Caco-2 (cell line): ENCODE measurements around the gene FAM180A. TPM values are rescaled to one million over a fixed set of nuclear protein-coding genes. Genes with fewer than 3 reads are reported as not detected.

Source experiments
- BruUV-seq: library from RNA; stranded (reverse); fragments of 400-500 nt; replicated peaks from 2 replicates; lab custom pipeline; 2021; lab: Mats Ljungman, UMichigan
- CTCF ChIA-PET: fragments of 300-600 bp; sonication (Branson Sonifier 250); formaldehyde crosslinking; loops from one replicate; lab custom pipeline; 2022; ENCODE audit warnings: antibody characterized with exemption; lab: Charles Lee
- POLR2A ChIA-PET: fragments of 300-600 bp; sonication (Branson Sonifier 250); formaldehyde crosslinking; loops from one replicate; lab custom pipeline; 2022; ENCODE audit warnings: antibody characterized with exemption; lab: Charles Lee
- DNase-seq, 2 experiments: peaks; one replicate each; pipeline versions ENCODE4 v3.0.0 to v3.0.0-alpha.2; 2020 to 2022
- H3K27me3 ChIP-seq: replicated peaks from 2 replicates; pipeline ENCODE4 v1.6.0; 2011; ENCODE audit warnings: low read length; ENCODE audit not compliant: control insufficient read depth, insufficient read depth
- H3K36me3 ChIP-seq: 2 replicates; pipeline ENCODE4 v1.5.1; 2011; ENCODE audit warnings: low read length; ENCODE audit not compliant: control insufficient read depth, insufficient read depth
- H3K4me1 ChIP-seq: fragments of 250-450 bp; sonication (Bioruptor Pico); 2 replicates; pipeline ENCODE4 v1.5.1; 2020; ENCODE audit warnings: mild to moderate bottlenecking
- H3K4me3 ChIP-seq: 2 replicates; pipeline ENCODE4 v1.5.1; 2011; ENCODE audit warnings: low read depth, mild to moderate bottlenecking, control low read depth, low read length
- H3K9me3 ChIP-seq: fragments of 250-450 bp; sonication (Bioruptor Pico); 2 replicates; pipeline ENCODE4 v1.5.1; 2020; ENCODE audit warnings: mild to moderate bottlenecking, moderate library complexity
- H3K27ac Mint-ChIP-seq: one replicate; pipeline ENCODE4 v1.8.0; 2022; ENCODE audit warnings: mixed read lengths; ENCODE audit not compliant: unreplicated experiment
- H3K27me3 Mint-ChIP-seq: one replicate; pipeline ENCODE4 v1.8.0; 2022; ENCODE audit warnings: mixed read lengths; ENCODE audit not compliant: insufficient read depth, unreplicated experiment
- H3K36me3 Mint-ChIP-seq: one replicate; pipeline ENCODE4 v1.8.0; 2022; ENCODE audit warnings: mild to moderate bottlenecking, mixed read lengths; ENCODE audit not compliant: insufficient read depth, unreplicated experiment
- H3K4me1 Mint-ChIP-seq: one replicate; pipeline ENCODE4 v1.8.0; 2022; ENCODE audit warnings: low read depth, mixed read lengths; ENCODE audit not compliant: unreplicated experiment
- H3K4me3 Mint-ChIP-seq: one replicate; pipeline ENCODE4 v1.8.0; 2022; ENCODE audit warnings: mild to moderate bottlenecking, moderate library complexity, mixed read lengths; ENCODE audit not compliant: unreplicated experiment
- H3K9me3 Mint-ChIP-seq: one replicate; pipeline ENCODE4 v1.8.0; 2022; ENCODE audit warnings: mixed read lengths; ENCODE audit not compliant: unreplicated experiment
- intact Hi-C: fragments of 100-400 bp; cut with micrococcal nuclease; formaldehyde crosslinking; loops from one replicate; pipeline ENCODE4 v1.10.0; 2022; ENCODE audit not compliant: unreplicated experiment
- total RNA-seq: library from RNA; stranded (reverse); gene quantifications from 2 replicates; pipeline ENCODE4 v1.2.3, GENCODE V29; 2022
- TF ChIP-seq, protein P1 (sequence below), 2 experiments: fragments of 200-600 bp in 1 of 2; IDR thresholded peaks; 1 replicate in 1 of 2; 2 replicates in 1 of 2; pipeline versions ENCODE4 v1.5.1 to v1.8.0; 2011 to 2022; ENCODE audit warnings: antibody characterized with exemption in 1 of 2, control low read depth in 1 of 2, inconsistent platforms in 1 of 2, low read depth in 1 of 2, low read length in 1 of 2, mild to moderate bottlenecking in 1 of 2, moderate library complexity in 1 of 2; ENCODE audit not compliant: insufficient read depth in 1 of 2, severe bottlenecking in 1 of 2, unreplicated experiment in 1 of 2

Gene FAM180A
- total RNA-seq, 1 experiment from 2014 or later: not detected

DNA sequence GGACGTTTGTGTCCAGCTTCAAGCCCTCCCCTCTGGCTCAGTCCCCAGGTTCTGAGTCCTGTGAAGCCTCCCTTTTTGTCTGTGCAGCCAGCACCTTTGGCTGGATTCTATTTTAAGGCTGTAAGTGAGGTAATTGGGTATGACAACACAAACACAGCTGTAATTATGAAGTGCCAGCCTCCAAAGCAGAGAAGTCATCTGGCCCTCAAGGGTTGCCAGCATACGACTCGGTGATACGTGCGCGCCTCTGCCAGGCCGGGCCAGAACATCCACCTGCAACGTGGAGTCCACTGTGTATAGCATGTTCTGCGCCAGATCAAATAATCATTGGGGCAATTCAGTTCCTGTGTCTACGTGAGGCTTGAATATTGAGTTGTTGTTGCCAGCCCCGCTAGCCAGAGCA lies 6.7 kb upstream of the FAM180A start:
- H3K36me3 Mint-ChIP-seq: no peaks in the 10 kb centered on the region

DNA sequence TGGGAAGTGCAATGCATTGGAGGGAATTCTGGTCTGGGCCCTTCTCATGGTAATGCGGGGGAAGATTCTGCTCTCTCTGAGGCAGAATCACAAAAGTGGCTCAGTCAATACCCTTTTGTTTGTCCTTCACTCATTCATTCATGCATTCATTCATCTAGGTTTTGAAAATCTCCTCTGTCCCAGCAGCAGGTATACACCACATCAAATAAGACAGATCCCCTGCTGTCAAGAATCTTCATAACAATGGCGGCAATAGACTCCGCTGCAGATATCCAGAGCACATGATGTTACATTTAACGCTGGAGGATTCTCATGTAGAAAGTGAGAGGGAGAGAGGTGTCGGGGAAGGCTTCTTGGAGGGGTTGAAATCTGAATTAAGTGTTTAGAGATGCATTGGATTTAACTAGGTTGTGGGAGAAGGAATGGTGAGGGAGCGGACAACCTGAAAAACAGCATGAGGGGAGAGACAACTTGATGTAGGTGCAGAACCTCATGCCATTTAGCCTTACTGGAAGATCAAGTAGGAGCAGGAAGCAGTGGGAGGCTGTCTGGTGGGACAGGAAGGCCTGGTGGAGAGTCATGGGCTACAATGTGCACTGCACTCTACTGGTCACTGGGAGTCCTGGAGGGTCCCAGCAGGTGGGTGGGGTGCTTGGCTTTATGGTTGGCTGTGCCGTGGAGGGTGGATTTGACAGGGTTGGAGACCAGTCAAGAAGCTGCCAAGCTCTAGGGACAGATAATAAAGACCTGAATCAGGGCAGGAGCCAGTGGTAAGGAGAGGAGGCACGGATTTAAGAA lies 5.2 kb upstream of the FAM180A start:
- ChIA-PET POLR2A (no interaction called here), CTCF (no interaction called here)
- no peaks in the 10 kb centered on the region for H3K9me3 ChIP-seq
- no peaks in the 10 kb centered on the region for H3K9me3 Mint-ChIP-seq
- H3K27me3 Mint-ChIP-seq: no peaks in the 10 kb centered on the region
- H3K4me3 ChIP-seq: no peak overlapping the region
- no peaks in the 10 kb centered on the region for H3K36me3 ChIP-seq
- intact Hi-C loops: no loop called here
- H3K4me1 ChIP-seq: peaks cover 3% of the 10 kb centered on the region
- TF ChIP-seq, protein P1, sequence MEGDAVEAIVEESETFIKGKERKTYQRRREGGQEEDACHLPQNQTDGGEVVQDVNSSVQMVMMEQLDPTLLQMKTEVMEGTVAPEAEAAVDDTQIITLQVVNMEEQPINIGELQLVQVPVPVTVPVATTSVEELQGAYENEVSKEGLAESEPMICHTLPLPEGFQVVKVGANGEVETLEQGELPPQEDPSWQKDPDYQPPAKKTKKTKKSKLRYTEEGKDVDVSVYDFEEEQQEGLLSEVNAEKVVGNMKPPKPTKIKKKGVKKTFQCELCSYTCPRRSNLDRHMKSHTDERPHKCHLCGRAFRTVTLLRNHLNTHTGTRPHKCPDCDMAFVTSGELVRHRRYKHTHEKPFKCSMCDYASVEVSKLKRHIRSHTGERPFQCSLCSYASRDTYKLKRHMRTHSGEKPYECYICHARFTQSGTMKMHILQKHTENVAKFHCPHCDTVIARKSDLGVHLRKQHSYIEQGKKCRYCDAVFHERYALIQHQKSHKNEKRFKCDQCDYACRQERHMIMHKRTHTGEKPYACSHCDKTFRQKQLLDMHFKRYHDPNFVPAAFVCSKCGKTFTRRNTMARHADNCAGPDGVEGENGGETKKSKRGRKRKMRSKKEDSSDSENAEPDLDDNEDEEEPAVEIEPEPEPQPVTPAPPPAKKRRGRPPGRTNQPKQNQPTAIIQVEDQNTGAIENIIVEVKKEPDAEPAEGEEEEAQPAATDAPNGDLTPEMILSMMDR (IDR thresholded peaks at IDR 0.05; ENCODE audit: insufficient read depth in 1 of 2, low read depth in 1 of 2, low read length in 1 of 2, severe bottlenecking in 1 of 2, unreplicated experiment in 1 of 2): no peak
- no TSS peak for BruUV-seq
- peaks cover 3% of the 10 kb centered on the region for H3K4me1 Mint-ChIP-seq
- H3K27ac Mint-ChIP-seq: no peak overlapping the region
- H3K27me3 ChIP-seq: no peaks in the 10 kb centered on the region
- no peaks in the 10 kb centered on the region for H3K36me3 Mint-ChIP-seq
- H3K4me3 Mint-ChIP-seq: no peak overlapping the region
- DNase-seq: no peak

More for the DNA sequence above, 6.7 kb upstream of the FAM180A start:
- Mint-ChIP-seq H3K27ac (no peak overlapping the region), H3K9me3 (no peaks in the 10 kb centered on the region), H3K4me3 (no peak overlapping the region), H3K27me3 (no peaks in the 10 kb centered on the region), H3K4me1 (peaks cover 11% of the 10 kb centered on the region)
- TF ChIP-seq, protein P1 (IDR thresholded peaks at IDR 0.05; ENCODE audit: insufficient read depth in 1 of 2, low read depth in 1 of 2, low read length in 1 of 2, severe bottlenecking in 1 of 2, unreplicated experiment in 1 of 2): no peak
- ChIA-PET POLR2A (no interaction called here), CTCF (no interaction called here)
- peaks cover 18% of the 10 kb centered on the region for H3K4me1 ChIP-seq
- intact Hi-C loops: no loop called here
- BruUV-seq: no TSS peak
- no peaks in the 10 kb centered on the region for H3K9me3 ChIP-seq
- H3K27me3 ChIP-seq: no peaks in the 10 kb centered on the region
- H3K4me3 ChIP-seq: no peak overlapping the region
- no peaks in the 10 kb centered on the region for H3K36me3 ChIP-seq
- no peak for DNase-seq

DNA sequence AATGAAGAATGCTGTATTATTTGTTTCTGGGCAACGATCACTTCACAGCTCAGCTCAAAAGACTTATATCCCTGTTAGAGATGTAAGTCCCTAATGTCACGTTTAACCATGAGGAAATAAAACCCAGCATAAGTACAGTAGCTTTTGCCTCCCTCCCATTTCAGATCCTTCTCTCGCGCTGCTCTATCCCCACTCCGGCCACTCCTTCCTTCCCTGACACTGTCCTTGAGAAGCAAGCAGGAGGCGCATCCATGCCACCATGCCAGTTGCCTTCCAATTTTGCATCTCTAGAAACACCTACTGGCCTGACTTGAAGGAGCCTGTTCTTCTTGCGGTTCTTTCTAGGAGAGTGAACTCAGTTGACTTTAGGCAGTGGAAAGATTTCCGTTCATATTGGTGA lies 1.2 kb downstream of the FAM180A start:
- ChIA-PET POLR2A (no interaction called here), CTCF (no interaction called here)
- Mint-ChIP-seq H3K9me3 (no peaks in the 10 kb centered on the region), H3K36me3 (no peaks in the 10 kb centered on the region), H3K27ac (no peak overlapping the region), H3K27me3 (no peaks in the 10 kb centered on the region), H3K4me1 (no peaks in the 10 kb centered on the region), H3K4me3 (no peak overlapping the region)
- no peak for DNase-seq
- BruUV-seq: no TSS peak
- Histone ChIP-seq H3K27me3 (no peaks in the 10 kb centered on the region), H3K36me3 (no peaks in the 10 kb centered on the region), H3K4me1 (peaks cover 3% of the 10 kb centered on the region; the same call in 1 of the 2 replicates), H3K4me3 (no peak overlapping the region), H3K9me3 (no peaks in the 10 kb centered on the region)
- TF ChIP-seq, protein P1 (IDR thresholded peaks at IDR 0.05; ENCODE audit: insufficient read depth in 1 of 2, low read depth in 1 of 2, low read length in 1 of 2, severe bottlenecking in 1 of 2, unreplicated experiment in 1 of 2): no peak
- intact Hi-C loops: no loop called here
